ENCODE measurements around the gene ABL2.
"Not testable (repeated sequence)": the region's sequence is repeated elsewhere in the genome, so short reads cannot be mapped to it uniquely, and the experiment has no call there.

Gene ABL2

GRCh38 chr1:179142889-179143299 is 86.6 kb downstream of the ABL2 start:
- Histone ChIP-seq H3K4me3 (ENCODE audit: low read depth in 1 of 2, low read length in 2 of 2) (no peak overlapping the region), H3K4me1 (ENCODE audit: control insufficient read depth in 1 of 2, insufficient read depth in 2 of 2, low read length in 2 of 2) (no peaks in the 10 kb centered on the region), H3K9ac (ENCODE audit: low read depth in 1 of 2, low read length in 2 of 2) (no peak overlapping the region), H3K27ac (ENCODE audit: low read depth, low read length) (peak overlapping the region; percentile 47), H3K9me3 (ENCODE audit: control insufficient read depth in 1 of 2, low read length in 2 of 2) (no peaks in the 10 kb centered on the region), H3K27me3 (ENCODE audit: control insufficient read depth in 1 of 2, insufficient read depth in 2 of 2, low read length in 2 of 2) (no peaks in the 10 kb centered on the region), H3K36me3 (ENCODE audit: control insufficient read depth in 1 of 2, insufficient read depth in 2 of 2, low read length in 2 of 2) (no peaks in the 10 kb centered on the region)

- Histone ChIP-seq H3K4me3 (ENCODE audit: low read depth in 1 of 2, low read length in 2 of 2) (peak overlapping the region in 1 of 2 donors; percentile 22), H3K27ac (ENCODE audit: low read depth, low read length) (peak overlapping the region; percentile 50), H3K36me3 (ENCODE audit: control insufficient read depth in 1 of 2, insufficient read depth in 2 of 2, low read length in 2 of 2) (no peaks in the 10 kb centered on the region), H3K9me3 (ENCODE audit: control insufficient read depth in 1 of 2, low read length in 2 of 2) (no peaks in the 10 kb centered on the region), H3K4me1 (ENCODE audit: control insufficient read depth in 1 of 2, insufficient read depth in 2 of 2, low read length in 2 of 2) (no peaks in the 10 kb centered on the region), H3K9ac (ENCODE audit: low read depth in 1 of 2, low read length in 2 of 2) (no peak overlapping the region), H3K27me3 (ENCODE audit: control insufficient read depth in 1 of 2, insufficient read depth in 2 of 2, low read length in 2 of 2) (no peaks in the 10 kb centered on the region)
Observed at GRCh38 chr1:179141592-179142251, 87.8 kb downstream of the ABL2 start.

GRCh38 chr1:179138755-179139154 is 90.7 kb downstream of the ABL2 start:
- not testable (repeated sequence) for H3K27ac ChIP-seq (ENCODE audit: low read depth, low read length); H3K4me3 ChIP-seq (ENCODE audit: low read depth in 1 of 2, low read length in 2 of 2); H3K9me3 ChIP-seq (ENCODE audit: control insufficient read depth in 1 of 2, low read length in 2 of 2); H3K9ac ChIP-seq (ENCODE audit: low read depth in 1 of 2, low read length in 2 of 2); H3K27me3 ChIP-seq (ENCODE audit: control insufficient read depth in 1 of 2, insufficient read depth in 2 of 2, low read length in 2 of 2); H3K36me3 ChIP-seq (ENCODE audit: control insufficient read depth in 1 of 2, insufficient read depth in 2 of 2, low read length in 2 of 2); H3K4me1 ChIP-seq (ENCODE audit: control insufficient read depth in 1 of 2, insufficient read depth in 2 of 2, low read length in 2 of 2)

GRCh38 chr1:179137617-179138255 is 91.7 kb downstream of the ABL2 start:
- H3K4me3 ChIP-seq (ENCODE audit: low read depth in 1 of 2, low read length in 2 of 2), result no peak overlapping the region
- H3K27ac ChIP-seq (ENCODE audit: low read depth, low read length), result no peak overlapping the region
- H3K4me1 ChIP-seq (ENCODE audit: control insufficient read depth in 1 of 2, insufficient read depth in 2 of 2, low read length in 2 of 2), result no peaks in the 10 kb centered on the region
- no peaks in the 10 kb centered on the region for H3K27me3 ChIP-seq (ENCODE audit: control insufficient read depth in 1 of 2, insufficient read depth in 2 of 2, low read length in 2 of 2)
- no peak overlapping the region for H3K9ac ChIP-seq (ENCODE audit: low read depth in 1 of 2, low read length in 2 of 2)
- H3K9me3 ChIP-seq (ENCODE audit: control insufficient read depth in 1 of 2, low read length in 2 of 2), result no peaks in the 10 kb centered on the region
- H3K36me3 ChIP-seq (ENCODE audit: control insufficient read depth in 1 of 2, insufficient read depth in 2 of 2, low read length in 2 of 2), result no peaks in the 10 kb centered on the region

GRCh38 chr1:179135707-179136106 is 93.8 kb downstream of the ABL2 start:
- H3K4me3 ChIP-seq (ENCODE audit: low read depth in 1 of 2, low read length in 2 of 2); H3K9ac ChIP-seq (ENCODE audit: low read depth in 1 of 2, low read length in 2 of 2); H3K27ac ChIP-seq (ENCODE audit: low read depth, low read length); H3K27me3 ChIP-seq (ENCODE audit: control insufficient read depth in 1 of 2, insufficient read depth in 2 of 2, low read length in 2 of 2); H3K36me3 ChIP-seq (ENCODE audit: control insufficient read depth in 1 of 2, insufficient read depth in 2 of 2, low read length in 2 of 2); H3K4me1 ChIP-seq (ENCODE audit: control insufficient read depth in 1 of 2, insufficient read depth in 2 of 2, low read length in 2 of 2); H3K9me3 ChIP-seq (ENCODE audit: control insufficient read depth in 1 of 2, low read length in 2 of 2): not testable (repeated sequence)

- H3K4me3 ChIP-seq (ENCODE audit: low read depth in 1 of 2, low read length in 2 of 2); H3K36me3 ChIP-seq (ENCODE audit: control insufficient read depth in 1 of 2, insufficient read depth in 2 of 2, low read length in 2 of 2); H3K27me3 ChIP-seq (ENCODE audit: control insufficient read depth in 1 of 2, insufficient read depth in 2 of 2, low read length in 2 of 2); H3K9me3 ChIP-seq (ENCODE audit: control insufficient read depth in 1 of 2, low read length in 2 of 2); H3K27ac ChIP-seq (ENCODE audit: low read depth, low read length); H3K4me1 ChIP-seq (ENCODE audit: control insufficient read depth in 1 of 2, insufficient read depth in 2 of 2, low read length in 2 of 2); H3K9ac ChIP-seq (ENCODE audit: low read depth in 1 of 2, low read length in 2 of 2): not testable (repeated sequence)
Observed at GRCh38 chr1:179135168-179135567, 94.3 kb downstream of the ABL2 start.

GRCh38 chr1:179129702-179130473 is 99.6 kb downstream of the ABL2 start:
- H3K9me3 ChIP-seq (ENCODE audit: control insufficient read depth in 1 of 2, low read length in 2 of 2), result no peaks in the 10 kb centered on the region
- H3K4me1 ChIP-seq (ENCODE audit: control insufficient read depth in 1 of 2, insufficient read depth in 2 of 2, low read length in 2 of 2), result peaks cover 0 to 3% of the 10 kb centered on the region in 2 donors
- no peak overlapping the region for H3K9ac ChIP-seq (ENCODE audit: low read depth in 1 of 2, low read length in 2 of 2)
- H3K36me3 ChIP-seq (ENCODE audit: control insufficient read depth in 1 of 2, insufficient read depth in 2 of 2, low read length in 2 of 2), result peaks cover 0 to 5% of the 10 kb centered on the region in 2 donors
- no peak overlapping the region for H3K27ac ChIP-seq (ENCODE audit: low read depth, low read length)
- H3K4me3 ChIP-seq (ENCODE audit: low read depth in 1 of 2, low read length in 2 of 2), result peak overlapping the region; percentile 10 to 26
- H3K27me3 ChIP-seq (ENCODE audit: control insufficient read depth in 1 of 2, insufficient read depth in 2 of 2, low read length in 2 of 2), result no peaks in the 10 kb centered on the region

- Histone ChIP-seq H3K9me3 (ENCODE audit: control insufficient read depth in 1 of 2, low read length in 2 of 2) (no peaks in the 10 kb centered on the region), H3K4me3 (ENCODE audit: low read depth in 1 of 2, low read length in 2 of 2) (no peak overlapping the region), H3K36me3 (ENCODE audit: control insufficient read depth in 1 of 2, insufficient read depth in 2 of 2, low read length in 2 of 2) (peaks cover 0 to 5% of the 10 kb centered on the region in 2 donors), H3K27ac (ENCODE audit: low read depth, low read length) (no peak overlapping the region), H3K9ac (ENCODE audit: low read depth in 1 of 2, low read length in 2 of 2) (no peak overlapping the region), H3K27me3 (ENCODE audit: control insufficient read depth in 1 of 2, insufficient read depth in 2 of 2, low read length in 2 of 2) (no peaks in the 10 kb centered on the region), H3K4me1 (ENCODE audit: control insufficient read depth in 1 of 2, insufficient read depth in 2 of 2, low read length in 2 of 2) (peaks cover 0 to 3% of the 10 kb centered on the region in 2 donors)
Observed at GRCh38 chr1:179128520-179128919, 101.0 kb downstream of the ABL2 start.

GRCh38 chr1:179127163-179127895 is 102.1 kb downstream of the ABL2 start:
- H3K9me3 ChIP-seq (ENCODE audit: control insufficient read depth in 1 of 2, low read length in 2 of 2), result no peaks in the 10 kb centered on the region
- H3K4me3 ChIP-seq (ENCODE audit: low read depth in 1 of 2, low read length in 2 of 2), result no peak overlapping the region
- peaks cover 0 to 3% of the 10 kb centered on the region in 2 donors for H3K4me1 ChIP-seq (ENCODE audit: control insufficient read depth in 1 of 2, insufficient read depth in 2 of 2, low read length in 2 of 2)
- peaks cover 0 to 5% of the 10 kb centered on the region in 2 donors for H3K36me3 ChIP-seq (ENCODE audit: control insufficient read depth in 1 of 2, insufficient read depth in 2 of 2, low read length in 2 of 2)
- no peak overlapping the region for H3K27ac ChIP-seq (ENCODE audit: low read depth, low read length)
- H3K9ac ChIP-seq (ENCODE audit: low read depth in 1 of 2, low read length in 2 of 2), result no peak overlapping the region
- H3K27me3 ChIP-seq (ENCODE audit: control insufficient read depth in 1 of 2, insufficient read depth in 2 of 2, low read length in 2 of 2), result no peaks in the 10 kb centered on the region
